ENCODE results near the gene MPP2. TPM values are rescaled to one million over a fixed set of nuclear protein-coding genes. Genes with fewer than 3 reads are reported as not detected.
A peak's percentile ranks its signal among the peaks of the same experiment; 100 is the strongest.

The MPP2 gene
- total and polyA plus RNA-seq, 4 experiments from 2014 or later: 0.10 to 3.0 (median 1.6) TPM

DNA sequence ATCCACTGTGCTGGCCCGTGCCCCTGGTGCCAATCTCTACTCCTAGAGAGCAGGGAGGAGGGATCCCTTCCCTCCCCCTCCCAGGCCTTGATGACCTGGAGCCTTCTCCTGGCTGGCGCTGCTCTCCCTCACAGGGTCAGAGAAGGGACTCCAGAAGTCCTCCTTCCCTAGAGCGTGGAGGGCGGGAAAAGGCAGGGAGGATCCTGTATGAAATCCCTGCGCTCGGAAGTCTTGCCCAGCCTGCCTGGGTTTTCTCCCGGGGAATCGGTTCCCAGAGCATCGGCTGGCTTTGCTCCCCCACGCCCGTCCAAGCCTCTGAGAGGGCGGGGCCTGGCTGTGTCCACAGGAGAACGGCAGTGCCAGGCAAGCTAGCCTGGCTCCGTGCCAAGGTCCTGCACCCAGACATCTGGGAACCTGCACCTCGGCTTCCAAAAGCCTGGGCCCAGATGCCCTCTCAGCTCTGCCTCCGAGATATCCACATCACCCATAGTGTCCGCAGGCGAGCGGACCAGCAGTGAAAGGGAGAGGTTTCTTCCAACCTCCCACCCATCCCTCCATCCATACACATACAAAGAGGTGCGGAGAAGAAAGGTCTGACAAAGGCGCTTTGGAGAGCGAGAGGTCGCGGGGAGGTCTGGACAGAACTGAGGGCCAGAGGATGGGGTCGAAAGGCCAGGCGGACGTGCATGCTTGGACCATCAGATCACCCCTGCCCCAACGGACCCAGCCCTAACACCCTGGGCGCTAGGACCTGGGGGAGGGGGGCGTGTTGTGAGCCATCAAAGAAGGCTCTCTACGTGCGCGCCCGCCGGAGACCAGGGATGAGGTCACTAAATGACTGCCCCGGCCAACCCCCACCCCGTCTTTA lies 1.1 kb downstream of the MPP2 start:
- Histone ChIP-seq H3K27ac (ENCODE audit: low read depth, low read length) (peak overlapping the region; percentile 58), H3K9me3 (ENCODE audit: control insufficient read depth in 1 of 2, low read length in 2 of 2) (no peaks in the 10 kb centered on the region), H3K4me3 (ENCODE audit: low read length in 2 of 2) (peak overlapping the region; percentile 42 to 65), H3K4me1 (ENCODE audit: insufficient read depth, low read length) (peaks cover 27% of the 10 kb centered on the region), H3K27me3 (ENCODE audit: insufficient read depth, low read length) (peaks cover 12% of the 10 kb centered on the region), H3K36me3 (ENCODE audit: insufficient read depth, low read length) (no peaks in the 10 kb centered on the region)
- peaks cover 0 to 2% (median 0%) of the 10 kb centered on the region in 8 donors for H3K9me3 Mint-ChIP-seq
- peak; percentile 24 to 76 (median 43) for DNase-seq
- H3K4me1 Mint-ChIP-seq: peaks cover 7 to 36% (median 14%) of the 10 kb centered on the region in 4 donors
- POLR2A ChIA-PET (ENCODE audit: partially characterized antibody): interaction anchor here (1.5 to 1.6 kb wide), 2 partner anchors 10 to 22 kb away, joined by 4 to 6 read pairs; no protein-coding TSS in a partner anchor
- H3K4me3 Mint-ChIP-seq: peak overlapping the region; percentile 82 to 96 (median 85)
- peak overlapping the region; percentile 46 to 91 (median 86) for H3K27ac Mint-ChIP-seq
- H3K36me3 Mint-ChIP-seq: peaks cover 0 to 4% of the 10 kb centered on the region in 2 donors
- intact Hi-C loops (cut with micrococcal nuclease): no loop called here
- peaks cover 6 to 19% of the 10 kb centered on the region in 2 donors for H3K27me3 Mint-ChIP-seq
- CTCF ChIA-PET (ENCODE audit: partially characterized antibody): interaction anchor here (1.3 to 2.8 kb wide), 3 partner anchors 11 to 28 kb away, joined by 3 to 12 read pairs (median 3); no protein-coding TSS in a partner anchor

- intact Hi-C loops (cut with micrococcal nuclease): no loop called here
- ChIA-PET POLR2A (ENCODE audit: partially characterized antibody) (no interaction called here), CTCF (ENCODE audit: partially characterized antibody) (interaction anchor here (0.9 to 2.8 kb wide), 4 partner anchors 11 to 39 kb away, joined by 3 to 12 read pairs (median 3); no protein-coding TSS in a partner anchor)
- H3K4me1 Mint-ChIP-seq: peaks cover 10 to 43% (median 18%) of the 10 kb centered on the region in 4 donors
- peak overlapping the region in 3 of 8 donors; percentile 35 to 90 (median 82) for H3K4me3 Mint-ChIP-seq
- Histone ChIP-seq H3K9me3 (ENCODE audit: control insufficient read depth in 1 of 2, low read length in 2 of 2) (no peaks in the 10 kb centered on the region), H3K27me3 (ENCODE audit: insufficient read depth, low read length) (peaks cover 12% of the 10 kb centered on the region), H3K4me3 (ENCODE audit: low read length in 2 of 2) (no peak overlapping the region), H3K27ac (ENCODE audit: low read depth, low read length) (no peak overlapping the region), H3K36me3 (ENCODE audit: insufficient read depth, low read length) (no peaks in the 10 kb centered on the region), H3K4me1 (ENCODE audit: insufficient read depth, low read length) (peaks cover 34% of the 10 kb centered on the region)
- H3K27me3 Mint-ChIP-seq: peaks cover 6 to 24% of the 10 kb centered on the region in 2 donors
- H3K9me3 Mint-ChIP-seq: peaks cover 0 to 2% (median 0%) of the 10 kb centered on the region in 8 donors
- peaks cover 0 to 4% of the 10 kb centered on the region in 2 donors for H3K36me3 Mint-ChIP-seq
- peak in 1 of 5 donors; percentile 11 for DNase-seq
- peak overlapping the region in 1 of 7 donors; percentile 30 for H3K27ac Mint-ChIP-seq
Measured at GRCh38 chr17:43905400-43905984, 1.8 kb downstream of the MPP2 start.

GRCh38 chr17:43901861-43902589 lies 5.3 kb downstream of the MPP2 start:
- POLR2A ChIA-PET (ENCODE audit: partially characterized antibody): no interaction called here
- Histone ChIP-seq H3K4me3 (ENCODE audit: low read length in 2 of 2) (no peak overlapping the region), H3K9me3 (ENCODE audit: control insufficient read depth in 1 of 2, low read length in 2 of 2) (no peaks in the 10 kb centered on the region), H3K4me1 (ENCODE audit: insufficient read depth, low read length) (peaks cover 25% of the 10 kb centered on the region), H3K27me3 (ENCODE audit: insufficient read depth, low read length) (peaks cover 12% of the 10 kb centered on the region), H3K27ac (ENCODE audit: low read depth, low read length) (no peak overlapping the region), H3K36me3 (ENCODE audit: insufficient read depth, low read length) (no peaks in the 10 kb centered on the region)
- peak overlapping the region in 1 of 7 donors; percentile 70 for H3K27ac Mint-ChIP-seq
- CTCF ChIA-PET (ENCODE audit: partially characterized antibody): interaction anchor here (5.7 kb wide), 1 partner anchor 8 kb away, joined by 27 read pairs; no protein-coding TSS in a partner anchor
- H3K36me3 Mint-ChIP-seq: peaks cover 0 to 6% of the 10 kb centered on the region in 2 donors
- peaks cover 0 to 1% (median 0%) of the 10 kb centered on the region in 8 donors for H3K9me3 Mint-ChIP-seq
- peaks cover 7 to 27% of the 10 kb centered on the region in 2 donors for H3K27me3 Mint-ChIP-seq
- peaks cover 5 to 29% (median 18%) of the 10 kb centered on the region in 4 donors for H3K4me1 Mint-ChIP-seq
- no peak overlapping the region for H3K4me3 Mint-ChIP-seq
- DNase-seq: peak in 1 of 5 donors; percentile 19
- intact Hi-C loops (cut with micrococcal nuclease): no loop called here

DNA sequence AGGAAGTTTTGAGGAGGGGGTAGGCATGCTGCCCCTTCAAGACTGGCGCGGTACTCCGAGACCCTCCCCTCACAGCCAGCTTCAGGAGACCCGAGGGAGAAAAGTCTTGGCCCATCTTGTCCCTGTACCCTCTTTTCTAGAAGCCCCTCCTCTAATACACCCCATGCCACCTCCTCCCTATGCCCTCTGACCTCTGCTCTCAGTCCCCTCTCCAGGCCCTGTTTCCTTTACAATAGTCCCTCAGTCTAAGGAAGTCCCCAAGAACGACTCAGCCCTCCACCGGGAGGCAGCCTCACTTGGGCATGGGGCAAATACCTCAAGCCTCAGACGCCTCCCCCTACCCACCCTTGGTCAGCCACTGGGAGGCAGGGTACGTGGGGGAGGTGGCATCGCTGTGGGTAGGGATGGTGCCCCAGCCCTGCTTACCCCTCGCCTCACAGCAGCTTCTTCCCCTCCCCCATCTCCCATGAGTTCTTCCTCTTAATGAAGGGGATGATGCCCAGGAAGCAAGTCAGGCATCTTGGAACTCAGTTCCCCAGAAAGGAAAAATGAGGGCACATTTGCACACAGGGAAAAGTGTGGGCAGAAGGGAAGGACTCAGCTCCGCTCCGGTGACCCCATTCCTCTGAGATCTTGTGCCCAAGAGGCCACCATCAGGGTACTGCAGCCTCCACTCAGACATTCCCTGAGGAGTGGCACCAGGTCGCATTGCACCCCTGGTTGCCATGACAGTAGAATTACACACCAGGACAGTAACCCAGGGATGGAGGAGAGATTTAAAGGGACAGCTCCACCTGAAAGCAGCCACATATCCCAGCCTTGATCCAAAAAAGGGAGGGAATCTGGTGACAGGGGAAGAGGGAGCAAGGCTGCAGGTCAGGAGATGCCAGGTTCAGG lies 6.2 kb downstream of the MPP2 start:
- Mint-ChIP-seq H3K4me1 (peaks cover under 1 to 20% (median 11%) of the 10 kb centered on the region in 4 donors), H3K9me3 (peaks cover 0 to 1% (median 0%) of the 10 kb centered on the region in 8 donors), H3K4me3 (peak overlapping the region; percentile 73 to 87 (median 80)), H3K36me3 (peaks cover 0 to 2% of the 10 kb centered on the region in 2 donors), H3K27me3 (peaks cover 8 to 28% of the 10 kb centered on the region in 2 donors), H3K27ac (peak overlapping the region in 5 of 7 donors; percentile 4 to 66 (median 37))
- H3K4me3 ChIP-seq (ENCODE audit: low read length in 2 of 2): peak overlapping the region; percentile 42 to 54
- peaks cover 16% of the 10 kb centered on the region for H3K4me1 ChIP-seq (ENCODE audit: insufficient read depth, low read length)
- H3K27me3 ChIP-seq (ENCODE audit: insufficient read depth, low read length): peaks cover 9% of the 10 kb centered on the region
- CTCF ChIA-PET (ENCODE audit: partially characterized antibody): interaction anchor here (1.3 to 5.7 kb wide), 2 partner anchors 9 to 13 kb away, joined by 4 to 27 read pairs; no protein-coding TSS in a partner anchor
- H3K9me3 ChIP-seq (ENCODE audit: control insufficient read depth in 1 of 2, low read length in 2 of 2): no peaks in the 10 kb centered on the region
- no peak overlapping the region for H3K27ac ChIP-seq (ENCODE audit: low read depth, low read length)
- intact Hi-C loops (cut with micrococcal nuclease): no loop called here
- DNase-seq: no peak
- H3K36me3 ChIP-seq (ENCODE audit: insufficient read depth, low read length): no peaks in the 10 kb centered on the region
- POLR2A ChIA-PET (ENCODE audit: partially characterized antibody): no interaction called here

DNA sequence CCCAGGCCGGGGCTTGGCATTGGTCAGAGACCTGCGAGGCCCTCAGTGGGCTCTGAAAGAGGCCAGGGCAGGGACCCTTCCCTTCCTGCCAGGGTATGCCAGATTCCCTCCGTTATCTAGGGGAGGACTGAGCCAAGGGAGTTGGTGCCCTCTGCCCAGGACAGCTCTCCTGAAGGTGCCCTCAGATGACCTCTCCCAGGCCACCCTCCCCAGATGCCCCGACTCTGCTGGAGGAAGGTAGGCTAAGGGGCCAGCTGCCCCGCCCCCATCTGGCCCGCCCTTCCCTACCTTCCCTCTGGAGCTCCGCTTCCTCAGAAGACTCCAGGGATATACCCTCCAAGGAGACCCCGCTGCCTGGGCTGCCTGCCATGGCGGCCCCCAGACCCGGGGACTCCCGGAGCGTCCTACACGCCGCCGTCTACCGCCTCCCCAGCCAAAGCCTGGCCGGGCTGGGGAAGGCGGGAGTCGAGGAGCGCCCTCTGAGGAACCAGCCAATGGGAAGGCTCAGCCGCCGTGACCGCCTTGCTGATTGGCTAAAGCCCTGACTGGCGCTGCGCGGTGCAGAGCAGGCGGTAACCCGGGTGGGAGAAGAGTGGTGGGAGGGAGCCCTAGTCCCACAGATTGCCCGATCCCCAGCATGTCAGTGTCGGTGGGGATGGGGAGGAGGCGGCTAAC lies 7.0 kb downstream of the MPP2 start:
- peaks cover 0 to 2% of the 10 kb centered on the region in 2 donors for H3K36me3 Mint-ChIP-seq
- peak; percentile 68 to 80 (median 74) for DNase-seq
- peaks cover 0 to 18% (median 11%) of the 10 kb centered on the region in 4 donors for H3K4me1 Mint-ChIP-seq
- H3K27me3 Mint-ChIP-seq: peaks cover 8 to 28% of the 10 kb centered on the region in 2 donors
- Histone ChIP-seq H3K36me3 (ENCODE audit: insufficient read depth, low read length) (no peaks in the 10 kb centered on the region), H3K9me3 (ENCODE audit: control insufficient read depth in 1 of 2, low read length in 2 of 2) (no peaks in the 10 kb centered on the region), H3K27ac (ENCODE audit: low read depth, low read length) (no peak overlapping the region), H3K4me3 (ENCODE audit: low read length in 2 of 2) (peak overlapping the region; percentile 42 to 54), H3K4me1 (ENCODE audit: insufficient read depth, low read length) (peaks cover 14% of the 10 kb centered on the region), H3K27me3 (ENCODE audit: insufficient read depth, low read length) (peaks cover 3% of the 10 kb centered on the region)
- peak overlapping the region; percentile 73 to 87 (median 80) for H3K4me3 Mint-ChIP-seq
- intact Hi-C loops (cut with micrococcal nuclease): no loop called here
- ChIA-PET POLR2A (ENCODE audit: partially characterized antibody) (interaction anchor here (0.6 kb wide), 1 partner anchor 114 kb away, joined by 3 read pairs; the partner anchor contains the start of gene TMEM101), CTCF (ENCODE audit: partially characterized antibody) (interaction anchor here (1.3 to 5.7 kb wide), 2 partner anchors 9 to 14 kb away, joined by 4 to 27 read pairs; no protein-coding TSS in a partner anchor)
- peaks cover 0 to 1% (median 0%) of the 10 kb centered on the region in 8 donors for H3K9me3 Mint-ChIP-seq
- H3K27ac Mint-ChIP-seq: peak overlapping the region in 2 of 7 donors; percentile 37 to 57

Measured in CD4-positive, alpha-beta memory T cell (primary cell).